GM19035 (cell line): ENCODE measurements around the gene TBC1D32.
A peak's percentile ranks its signal among the peaks of the same experiment; 100 is the strongest.
"Not testable (repeated sequence)": the region's sequence is repeated elsewhere in the genome, so short reads cannot be mapped to it uniquely, and the experiment has no call there.

Source experiments
- ATAC-seq: cut with Tn5 transposase; IDR thresholded peaks from one replicate; pipeline ENCODE4 v1.9.1; 2021; ENCODE audit not compliant: unreplicated experiment

Gene TBC1D32

GRCh38 chr6:121333694-121334093 is 586 bp downstream of the TBC1D32 start:
- ATAC-seq: not testable (repeated sequence)

GRCh38 chr6:121333196-121333595 is 1.1 kb downstream of the TBC1D32 start:
- no peak for ATAC-seq

GRCh38 chr6:121330516-121330915 is 3.8 kb downstream of the TBC1D32 start:
- no peak for ATAC-seq

GRCh38 chr6:121321282-121321681 is 13.0 kb downstream of the TBC1D32 start:
- no peak for ATAC-seq

GRCh38 chr6:121319603-121320002 is 14.7 kb downstream of the TBC1D32 start:
- no peak for ATAC-seq

- peak; percentile 52 for ATAC-seq
These were observed 15.1 kb downstream of the TBC1D32 start for GRCh38 chr6:121319112-121319553.

- ATAC-seq: no peak
These were observed 19.7 kb downstream of the TBC1D32 start for GRCh38 chr6:121314381-121315112.

GRCh38 chr6:121311814-121312213 is 22.5 kb downstream of the TBC1D32 start:
- not testable (repeated sequence) for ATAC-seq

- ATAC-seq: no peak
These were observed 23.8 kb downstream of the TBC1D32 start for GRCh38 chr6:121310495-121310894.

GRCh38 chr6:121309768-121310469 is 24.4 kb downstream of the TBC1D32 start:
- ATAC-seq: no peak

GRCh38 chr6:121305957-121306607 is 28.2 kb downstream of the TBC1D32 start:
- peak; percentile 85 for ATAC-seq

GRCh38 chr6:121302882-121303281 is 31.4 kb downstream of the TBC1D32 start:
- ATAC-seq: peak; percentile 46

GRCh38 chr6:121301156-121301555 is 33.1 kb downstream of the TBC1D32 start:
- not testable (repeated sequence) for ATAC-seq

GRCh38 chr6:121297694-121298093 is 36.6 kb downstream of the TBC1D32 start:
- no peak for ATAC-seq

- ATAC-seq: no peak
These were observed 49.2 kb downstream of the TBC1D32 start for GRCh38 chr6:121285041-121285440.

- no peak for ATAC-seq
These were observed 59.5 kb downstream of the TBC1D32 start for GRCh38 chr6:121274666-121275295.

- no peak for ATAC-seq
These were observed 70.5 kb downstream of the TBC1D32 start for GRCh38 chr6:121263742-121264141.

- no peak for ATAC-seq
These were observed 73.6 kb downstream of the TBC1D32 start for GRCh38 chr6:121260651-121261102.

GRCh38 chr6:121247386-121247785 is 86.9 kb downstream of the TBC1D32 start:
- ATAC-seq: no peak

GRCh38 chr6:121242386-121242785 is 91.9 kb downstream of the TBC1D32 start:
- ATAC-seq: no peak

GRCh38 chr6:121237859-121238258 is 96.4 kb downstream of the TBC1D32 start:
- no peak for ATAC-seq
